NCI-H187 treated with DMSO at 0.1 percent for 48 hours (cell line): Measurements from ENCODE around the gene SLC35E1.

Experiments
- DNase-seq: peaks from one replicate; lab custom pipeline; 2025; lab: John Stamatoyannopoulos, UW

The SLC35E1 gene

GRCh38 chr19:16596399-16596798 lies 24.2 kb upstream of the SLC35E1 start:
- no peak for DNase-seq

GRCh38 chr19:16595097-16595496 lies 22.9 kb upstream of the SLC35E1 start:
- no peak for DNase-seq

- DNase-seq = no peak
Measured at GRCh38 chr19:16594681-16595091, 22.5 kb upstream of the SLC35E1 start.

GRCh38 chr19:16594131-16594586 lies 21.9 kb upstream of the SLC35E1 start:
- no peak for DNase-seq

- no peak for DNase-seq
Measured at GRCh38 chr19:16593181-16593580, 21.0 kb upstream of the SLC35E1 start.

GRCh38 chr19:16591803-16592556 lies 19.8 kb upstream of the SLC35E1 start:
- no peak for DNase-seq

- DNase-seq = no peak
Measured at GRCh38 chr19:16590876-16591802, 18.9 kb upstream of the SLC35E1 start.

- no peak for DNase-seq
Measured at GRCh38 chr19:16589917-16590316, 17.7 kb upstream of the SLC35E1 start.

- no peak for DNase-seq
Measured at GRCh38 chr19:16588824-16589577, 16.8 kb upstream of the SLC35E1 start.

- no peak for DNase-seq
Measured at GRCh38 chr19:16587833-16588823, 15.9 kb upstream of the SLC35E1 start.

- no peak for DNase-seq
Measured at GRCh38 chr19:16586991-16587832, 15.0 kb upstream of the SLC35E1 start.

GRCh38 chr19:16586477-16586871 lies 14.3 kb upstream of the SLC35E1 start:
- no peak for DNase-seq

- no peak for DNase-seq
Measured at GRCh38 chr19:16585808-16586476, 13.7 kb upstream of the SLC35E1 start.

GRCh38 chr19:16585094-16585801 lies 13.0 kb upstream of the SLC35E1 start:
- DNase-seq = no peak

GRCh38 chr19:16584248-16585093 lies 12.3 kb upstream of the SLC35E1 start:
- DNase-seq = no peak

- DNase-seq = no peak
Measured at GRCh38 chr19:16582486-16583261, 10.5 kb upstream of the SLC35E1 start.

- DNase-seq = no peak
Measured at GRCh38 chr19:16581971-16582343, 9.7 kb upstream of the SLC35E1 start.
